Stomach smooth muscle (tissue), 2 donors: ENCODE results near the gene PDE10A.
"Not testable (repeated sequence)": the region's sequence is repeated elsewhere in the genome, so short reads cannot be mapped to it uniquely, and the experiment has no call there.

Source experiments
- H3K27ac ChIP-seq: one replicate; pipeline ENCODE4 v1.7.0; 2013; ENCODE audit warnings: mild to moderate bottlenecking, low read length, inconsistent platforms
- H3K27me3 ChIP-seq, 2 donors: one replicate each; pipeline ENCODE4 v1.7.0; 2013; ENCODE audit warnings: low read length in 2 of 2; ENCODE audit not compliant: insufficient read depth in 2 of 2, control insufficient read depth in 1 of 2
- H3K36me3 ChIP-seq, 2 donors: one replicate each; pipeline ENCODE4 v1.7.0; 2013; ENCODE audit warnings: low read length in 2 of 2; ENCODE audit not compliant: control insufficient read depth in 2 of 2, insufficient read depth in 2 of 2
- H3K4me1 ChIP-seq: one replicate; pipeline ENCODE4 v1.7.0; 2013; ENCODE audit warnings: low read length; ENCODE audit not compliant: control insufficient read depth, insufficient read depth
- H3K4me3 ChIP-seq, 2 donors: one replicate each; pipeline ENCODE4 v1.7.0; 2013; ENCODE audit warnings: low read length in 2 of 2
- H3K9ac ChIP-seq, 2 donors: one replicate each; pipeline ENCODE4 v1.7.0; 2013; ENCODE audit warnings: low read length in 2 of 2, mild to moderate bottlenecking in 1 of 2
- H3K9me3 ChIP-seq, 2 donors: one replicate each; pipeline ENCODE4 v1.7.0; 2013; ENCODE audit warnings: low read length in 2 of 2; ENCODE audit not compliant: control insufficient read depth in 2 of 2
- donor health status: healthy.
- donor health status: Pancreatic carcinoma.

PDE10A gene

DNA sequence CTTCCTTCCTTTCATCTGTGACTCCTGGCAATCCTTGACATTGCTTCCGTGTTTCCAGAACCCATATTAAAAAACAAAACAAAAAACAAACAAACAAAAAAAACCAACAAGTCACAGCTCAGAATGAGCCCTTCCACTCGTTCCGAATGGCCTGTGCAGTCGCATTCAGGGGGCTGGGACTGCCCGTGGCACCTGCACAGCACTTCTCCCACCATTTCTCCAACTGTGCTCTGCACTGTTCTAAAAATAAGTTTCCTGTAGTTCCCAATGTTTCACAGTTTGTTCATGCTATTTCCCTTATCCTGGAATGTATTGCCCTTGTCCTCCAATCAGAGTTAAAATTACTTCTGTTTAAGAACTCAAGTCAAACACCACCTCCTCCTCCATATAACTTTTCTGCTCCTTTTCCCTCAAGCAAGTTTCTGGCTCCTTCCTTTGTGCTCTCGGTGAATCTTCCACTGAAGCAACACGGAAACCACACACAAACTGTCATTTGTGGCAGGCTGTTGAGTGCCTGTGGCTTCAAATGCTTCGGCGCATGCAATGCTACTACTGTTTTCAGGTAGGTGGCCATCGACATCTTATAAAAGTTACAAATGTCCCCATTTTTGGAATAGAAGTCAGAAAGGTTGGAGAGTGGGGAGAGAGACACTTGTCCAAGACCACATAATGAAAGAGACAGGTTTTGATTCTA lies 57.7 kb downstream of the PDE10A start:
- Histone ChIP-seq H3K27me3 (no peaks in the 10 kb centered on the region), H3K36me3 (no peaks in the 10 kb centered on the region), H3K9ac (no peak overlapping the region), H3K4me1 (no peaks in the 10 kb centered on the region), H3K27ac (no peak overlapping the region), H3K4me3 (no peak overlapping the region), H3K9me3 (no peaks in the 10 kb centered on the region)

DNA sequence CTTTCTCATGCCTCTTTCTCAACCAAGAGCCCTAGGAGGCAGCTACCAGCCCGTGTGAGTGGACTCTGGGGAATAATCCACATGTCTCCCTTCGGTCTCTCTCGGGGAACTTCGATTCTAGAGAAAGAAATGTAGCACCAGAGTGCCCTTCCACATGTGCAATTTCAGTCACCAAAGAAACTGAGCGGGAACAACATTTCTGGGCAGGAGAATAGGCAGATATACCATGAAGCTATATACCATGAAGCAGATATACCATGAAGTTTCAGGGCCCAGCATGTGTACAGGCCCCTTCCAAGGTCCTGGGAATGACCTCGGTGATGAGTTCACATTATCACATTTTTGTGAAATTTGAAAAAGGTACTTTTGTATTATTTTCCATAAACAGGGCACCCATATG lies 60.8 kb downstream of the PDE10A start:
- Histone ChIP-seq H3K27me3 (no peaks in the 10 kb centered on the region), H3K4me3 (no peak overlapping the region), H3K9ac (no peak overlapping the region), H3K9me3 (no peaks in the 10 kb centered on the region), H3K4me1 (no peaks in the 10 kb centered on the region), H3K36me3 (no peaks in the 10 kb centered on the region), H3K27ac (no peak overlapping the region)

DNA sequence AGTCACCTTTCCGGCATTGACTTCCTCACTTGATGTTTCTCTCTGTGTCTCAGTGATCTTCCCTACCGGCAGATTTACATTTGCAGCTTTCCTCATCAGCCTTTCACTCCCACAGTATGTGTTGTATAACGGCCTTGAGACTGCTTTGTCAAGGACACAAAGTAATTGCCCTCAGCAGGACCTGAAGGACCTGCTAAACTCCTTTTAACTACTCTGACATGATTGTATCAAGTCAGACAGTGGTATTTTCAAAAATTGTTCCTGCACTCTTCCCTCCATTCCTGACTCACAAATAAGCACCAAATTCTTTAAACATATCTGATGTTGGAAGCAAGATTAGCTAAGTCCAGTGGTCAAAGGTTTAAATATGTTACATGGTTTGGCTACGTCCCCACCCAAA lies 62.4 kb downstream of the PDE10A start:
- Histone ChIP-seq H3K4me3 (no peak overlapping the region), H3K36me3 (no peaks in the 10 kb centered on the region), H3K27ac (no peak overlapping the region), H3K9me3 (no peaks in the 10 kb centered on the region), H3K9ac (no peak overlapping the region), H3K27me3 (no peaks in the 10 kb centered on the region), H3K4me1 (no peaks in the 10 kb centered on the region)

DNA sequence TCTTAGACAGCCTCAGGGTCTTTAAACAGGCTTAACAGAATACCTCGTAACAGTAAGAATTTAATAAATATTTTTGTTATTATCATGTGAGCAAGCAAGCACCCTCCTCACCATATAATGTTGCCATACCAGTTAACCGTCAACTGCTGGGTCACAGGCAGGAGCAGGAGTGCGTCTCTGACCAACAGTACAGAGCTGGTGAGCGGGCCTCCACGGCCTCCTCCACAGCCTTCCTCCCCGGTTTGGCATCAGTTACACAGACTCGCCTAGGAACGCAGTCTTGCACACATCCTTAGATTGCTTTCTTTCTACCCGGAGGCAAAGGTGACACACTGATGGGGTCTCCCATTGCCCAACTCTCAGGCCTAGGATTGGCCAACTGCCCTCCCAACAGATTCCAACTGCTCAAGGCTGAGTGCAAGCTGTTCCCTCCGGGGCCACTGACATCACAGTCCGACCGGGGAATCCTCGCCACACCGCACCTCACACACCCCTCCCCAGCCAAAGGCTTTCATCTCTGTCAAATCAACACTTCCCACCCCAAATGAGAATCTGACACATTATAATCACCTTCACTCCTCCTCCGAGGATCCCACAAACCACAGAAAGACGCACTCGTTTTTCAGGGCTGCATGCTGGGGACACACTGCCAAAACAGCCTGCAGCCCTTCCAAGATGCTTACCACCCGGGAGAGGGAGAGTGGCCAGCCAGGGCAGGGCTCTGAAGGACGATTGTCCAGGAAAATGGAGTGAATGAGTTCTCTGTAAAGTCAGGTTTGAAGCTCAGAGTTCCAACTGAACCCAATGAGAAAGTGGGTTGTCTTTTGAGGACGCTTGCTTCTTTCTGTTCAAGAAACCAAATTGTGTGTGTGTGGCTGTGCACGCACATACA lies 63.2 kb downstream of the PDE10A start:
- Histone ChIP-seq H3K36me3 (no peaks in the 10 kb centered on the region), H3K4me3 (no peak overlapping the region), H3K9ac (no peak overlapping the region)

DNA sequence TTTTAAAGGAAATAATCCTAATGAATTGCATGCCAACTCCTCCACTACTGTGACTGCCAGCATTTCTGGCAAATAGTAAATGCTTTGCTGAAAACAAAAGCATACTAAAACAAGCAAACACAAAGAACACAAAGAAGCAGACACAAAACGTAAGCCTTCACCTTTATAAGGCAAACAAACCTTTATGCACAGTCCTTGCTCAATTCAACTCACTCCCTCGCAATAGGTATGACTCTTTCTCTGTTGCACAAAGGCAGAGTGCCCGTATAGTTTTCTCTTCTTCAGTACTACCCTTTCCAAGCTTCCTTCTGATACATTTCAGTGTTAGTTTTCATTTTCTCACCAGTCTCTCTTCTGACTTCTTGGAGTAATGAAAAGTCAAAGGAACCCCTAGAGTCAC lies 63.9 kb downstream of the PDE10A start:
- H3K4me1 ChIP-seq: no peaks in the 10 kb centered on the region
- no peaks in the 10 kb centered on the region for H3K27me3 ChIP-seq
- H3K4me3 ChIP-seq: no peak overlapping the region
- H3K27ac ChIP-seq: no peak overlapping the region
- no peaks in the 10 kb centered on the region for H3K9me3 ChIP-seq
- no peak overlapping the region for H3K9ac ChIP-seq
- no peaks in the 10 kb centered on the region for H3K36me3 ChIP-seq

More for the DNA sequence above, 63.2 kb downstream of the PDE10A start:
- H3K27me3 ChIP-seq: no peaks in the 10 kb centered on the region
- no peaks in the 10 kb centered on the region for H3K4me1 ChIP-seq
- no peak overlapping the region for H3K27ac ChIP-seq
- no peaks in the 10 kb centered on the region for H3K9me3 ChIP-seq

DNA sequence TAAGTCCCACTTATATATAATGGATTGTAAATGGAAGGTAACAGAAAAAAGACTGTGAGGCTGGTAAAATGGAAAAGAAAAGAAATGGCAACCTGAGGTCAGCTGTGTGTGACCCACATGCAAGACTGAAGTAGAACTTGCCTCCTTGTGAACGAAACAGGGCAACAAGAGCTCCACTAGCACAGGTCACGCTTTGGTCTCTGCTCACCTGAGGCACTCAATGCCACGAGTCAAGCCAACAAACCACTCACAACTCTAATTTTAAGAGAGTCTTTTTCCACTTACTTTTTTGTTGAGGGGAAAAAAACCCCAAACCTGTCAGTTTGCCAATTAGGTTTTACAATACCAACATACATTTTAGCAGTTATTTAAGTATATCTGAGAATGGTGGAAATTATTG lies 65.2 kb downstream of the PDE10A start:
- no peak overlapping the region for H3K27ac ChIP-seq
- no peak overlapping the region for H3K9ac ChIP-seq
- H3K9me3 ChIP-seq: no peaks in the 10 kb centered on the region
- H3K36me3 ChIP-seq: no peaks in the 10 kb centered on the region
- H3K27me3 ChIP-seq: no peaks in the 10 kb centered on the region
- H3K4me3 ChIP-seq: no peak overlapping the region
- H3K4me1 ChIP-seq: no peaks in the 10 kb centered on the region

DNA sequence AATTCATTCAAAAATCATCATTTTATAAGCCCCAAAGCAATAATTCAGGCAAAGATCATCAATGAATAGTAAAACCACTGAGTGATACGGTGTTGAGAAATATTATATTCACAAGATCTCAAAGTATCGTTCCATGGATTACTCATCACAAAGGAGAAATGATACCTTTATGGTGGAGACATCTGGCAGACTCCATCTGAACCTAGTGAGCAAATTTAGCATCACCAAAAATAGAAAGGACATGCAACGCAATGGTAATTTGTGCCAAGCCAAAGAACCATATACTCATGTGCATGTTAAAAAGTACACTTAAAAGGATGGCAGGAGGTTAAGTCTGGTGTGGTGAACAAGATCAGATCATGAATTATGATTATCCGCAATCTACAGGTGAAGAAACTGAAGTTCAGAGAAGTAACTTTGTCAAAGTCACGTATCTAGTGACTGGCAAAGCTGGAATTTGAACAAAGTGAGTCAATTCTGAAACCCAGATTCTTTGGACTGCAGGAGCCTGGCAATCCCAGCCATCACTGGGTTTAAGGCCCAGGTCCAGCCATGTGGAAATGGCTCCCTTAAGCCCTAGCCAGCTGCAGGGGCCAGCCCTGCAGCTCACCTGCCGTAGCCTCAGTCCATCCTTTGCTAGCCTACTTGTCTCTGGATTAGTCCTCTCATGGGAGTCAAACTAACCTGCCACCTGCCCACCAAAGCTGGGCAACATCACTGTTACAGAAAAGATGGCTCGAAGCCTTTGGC lies 68.3 kb downstream of the PDE10A start:
- H3K4me3 ChIP-seq: no peak overlapping the region
- no peaks in the 10 kb centered on the region for H3K9me3 ChIP-seq
- no peak overlapping the region for H3K9ac ChIP-seq
- H3K27me3 ChIP-seq: no peaks in the 10 kb centered on the region
- no peak overlapping the region for H3K27ac ChIP-seq
- no peaks in the 10 kb centered on the region for H3K4me1 ChIP-seq
- H3K36me3 ChIP-seq: no peaks in the 10 kb centered on the region

DNA sequence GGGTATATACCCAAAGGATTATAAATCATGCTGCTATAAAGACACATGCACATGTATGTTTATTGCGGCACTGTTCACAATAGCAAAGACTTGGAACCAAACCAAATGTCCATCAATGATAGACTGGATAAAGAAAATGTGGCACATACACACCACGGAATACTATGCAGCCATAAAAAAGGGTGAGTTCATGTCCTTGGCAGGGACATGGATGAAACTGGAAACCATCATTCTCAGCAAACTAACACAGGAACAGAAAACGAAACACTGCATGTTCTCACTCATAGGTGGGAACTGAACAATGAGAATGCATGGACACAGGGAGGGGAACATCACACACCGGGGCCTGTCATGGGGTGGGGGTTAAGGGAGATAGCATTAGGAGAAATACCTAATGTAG lies 70.1 kb downstream of the PDE10A start:
- not testable (repeated sequence) for H3K4me3 ChIP-seq, H3K9ac ChIP-seq, H3K9me3 ChIP-seq, H3K27ac ChIP-seq, H3K36me3 ChIP-seq, H3K27me3 ChIP-seq, H3K4me1 ChIP-seq

DNA sequence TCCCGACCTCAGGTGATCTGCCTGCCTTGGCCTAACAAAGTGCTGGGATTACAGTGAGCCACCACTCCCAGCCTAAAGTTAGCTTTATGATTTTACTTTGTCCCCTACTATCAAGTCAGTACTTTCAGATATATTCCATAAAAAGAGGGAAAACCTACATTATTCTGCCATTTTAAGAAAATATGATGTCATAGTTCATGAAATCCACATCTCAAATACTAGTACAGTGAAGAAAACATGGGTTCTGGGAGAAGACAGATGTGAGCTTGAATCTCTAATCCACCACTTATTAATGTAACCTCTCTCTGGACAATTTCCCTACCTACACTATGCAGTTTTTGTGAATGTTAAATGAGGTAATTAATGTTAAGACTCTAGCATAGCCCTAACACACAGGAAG lies 74.5 kb downstream of the PDE10A start:
- Histone ChIP-seq H3K4me3 (no peak overlapping the region), H3K27ac (no peak overlapping the region), H3K9ac (no peak overlapping the region), H3K27me3 (no peaks in the 10 kb centered on the region), H3K4me1 (no peaks in the 10 kb centered on the region), H3K9me3 (no peaks in the 10 kb centered on the region), H3K36me3 (no peaks in the 10 kb centered on the region)

DNA sequence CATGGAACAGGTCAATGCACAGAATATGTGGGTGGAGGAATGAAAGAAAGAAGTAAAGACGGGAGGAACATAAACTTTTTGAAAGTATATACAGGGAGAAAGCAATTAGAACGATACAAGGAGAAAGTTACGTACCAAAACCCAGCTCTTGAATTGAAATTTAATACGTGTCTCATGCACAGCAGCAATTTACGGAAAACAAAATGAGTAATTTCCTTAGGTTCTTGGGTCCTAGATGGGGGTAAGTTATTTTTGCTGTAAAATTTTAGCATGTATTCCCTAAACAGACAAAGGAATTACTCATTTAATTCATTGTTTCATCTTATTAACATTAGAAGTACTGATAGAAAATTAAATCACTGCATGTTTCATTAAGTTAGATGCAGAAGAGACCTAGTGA lies 75.8 kb downstream of the PDE10A start:
- no peaks in the 10 kb centered on the region for H3K4me1 ChIP-seq
- no peaks in the 10 kb centered on the region for H3K36me3 ChIP-seq
- H3K27ac ChIP-seq: no peak overlapping the region
- no peak overlapping the region for H3K4me3 ChIP-seq
- H3K9me3 ChIP-seq: no peaks in the 10 kb centered on the region
- no peak overlapping the region for H3K9ac ChIP-seq
- H3K27me3 ChIP-seq: no peaks in the 10 kb centered on the region
